HG03571 (cell line): ENCODE data around the gene VPS50.

ENCODE experiments used
- ATAC-seq: cut with Tn5 transposase; IDR thresholded peaks from one replicate; pipeline ENCODE4 v1.9.1; 2021; ENCODE audit not compliant: unreplicated experiment

The VPS50 gene

GRCh38 chr7:93238131-93238530 lies 6.0 kb downstream of the VPS50 start:
- ATAC-seq: no peak

GRCh38 chr7:93238748-93239147 lies 6.6 kb downstream of the VPS50 start:
- no peak for ATAC-seq

GRCh38 chr7:93239824-93240223 lies 7.7 kb downstream of the VPS50 start:
- no peak for ATAC-seq

- ATAC-seq: no peak
These were observed 9.9 kb downstream of the VPS50 start for GRCh38 chr7:93242106-93242505.

GRCh38 chr7:93245525-93246432 lies 13.6 kb downstream of the VPS50 start:
- ATAC-seq: no peak

GRCh38 chr7:93249491-93250148 lies 17.5 kb downstream of the VPS50 start:
- no peak for ATAC-seq

GRCh38 chr7:93258661-93259060 lies 26.5 kb downstream of the VPS50 start:
- no peak for ATAC-seq

GRCh38 chr7:93262535-93262934 lies 30.4 kb downstream of the VPS50 start:
- no peak for ATAC-seq

GRCh38 chr7:93265220-93265619 lies 33.1 kb downstream of the VPS50 start:
- ATAC-seq: no peak

GRCh38 chr7:93279541-93279940 lies 47.4 kb downstream of the VPS50 start:
- ATAC-seq: no peak

- no peak for ATAC-seq
These were observed 52.7 kb downstream of the VPS50 start for GRCh38 chr7:93284908-93285307.

GRCh38 chr7:93293229-93293628 lies 61.1 kb downstream of the VPS50 start:
- no peak for ATAC-seq

- ATAC-seq: no peak
These were observed 66.0 kb downstream of the VPS50 start for GRCh38 chr7:93298206-93298605.

- no peak for ATAC-seq
These were observed 66.5 kb downstream of the VPS50 start for GRCh38 chr7:93298671-93299070.

- ATAC-seq: no peak
These were observed 69.6 kb downstream of the VPS50 start for GRCh38 chr7:93301736-93302135.

GRCh38 chr7:93307131-93307660 lies 75.0 kb downstream of the VPS50 start:
- ATAC-seq: no peak

- no peak for ATAC-seq
These were observed 75.8 kb downstream of the VPS50 start for GRCh38 chr7:93307943-93308342.

GRCh38 chr7:93310346-93310745 lies 78.2 kb downstream of the VPS50 start:
- no peak for ATAC-seq

- no peak for ATAC-seq
These were observed 82.3 kb downstream of the VPS50 start for GRCh38 chr7:93314449-93314848.

- no peak for ATAC-seq
These were observed 83.7 kb downstream of the VPS50 start for GRCh38 chr7:93315896-93316295.

GRCh38 chr7:93316730-93317129 lies 84.6 kb downstream of the VPS50 start:
- ATAC-seq: no peak

- no peak for ATAC-seq
These were observed 88.7 kb downstream of the VPS50 start for GRCh38 chr7:93320887-93321286.
